ENCODE measurements around the gene MAGI2. TPM values are rescaled to one million over a fixed set of nuclear protein-coding genes. Genes with fewer than 3 reads are reported as not detected.

MAGI2 gene
- total RNA-seq, 1 experiment from 2014 or later = 0.22 TPM

DNA sequence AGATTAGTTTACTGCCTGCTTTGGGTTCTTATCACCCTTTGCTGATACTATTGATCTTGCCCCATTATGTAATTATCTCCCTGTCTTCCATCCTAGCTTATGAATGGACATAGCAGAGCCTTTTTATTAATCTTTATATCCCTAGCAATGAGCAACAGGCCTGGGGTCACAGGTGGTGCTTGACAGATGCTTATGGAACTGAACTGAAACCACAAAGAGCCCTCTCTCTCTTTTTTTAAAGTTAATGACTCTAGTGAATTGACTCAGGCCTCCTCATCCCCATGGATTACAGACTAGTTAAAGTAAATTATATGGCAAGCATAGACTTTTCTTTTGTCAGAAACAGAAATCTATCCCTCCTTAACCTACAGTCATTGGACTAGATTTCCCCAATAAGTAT, 1389.7 kb downstream of the MAGI2 start:
- CTCF ChIA-PET = interaction anchor here (1.4 kb wide), 1 partner anchor 24 kb away, joined by 5 read pairs; no protein-coding TSS in a partner anchor
- DNase-seq (ENCODE audit: low read depth, low spot score) = no peak
- no TSS peak for BruUV-seq (replicated peaks)
- H3K27me3 ChIP-seq (ENCODE audit: insufficient read depth, low read length) = peaks cover 16% of the 10 kb centered on the region
- H3K4me3 ChIP-seq (replicated peaks in 1 of 2; ENCODE audit: low read depth in 1 of 2, low read length in 2 of 2) = no peak overlapping the region
- no peaks in the 10 kb centered on the region for H3K9me2 ChIP-seq (ENCODE audit: insufficient read depth)
- H2AFZ ChIP-seq (ENCODE audit: low read depth, low read length, poor library complexity, severe bottlenecking) = no peak overlapping the region
- H3K9ac ChIP-seq (ENCODE audit: low read length) = no peak overlapping the region
- H3K4me2 ChIP-seq (ENCODE audit: low read length) = no peak overlapping the region
- RAD21 ChIA-PET (ENCODE audit: low non-redundant PET in 1 of 2, low total read pairs in 2 of 2, uncharacterized antibody in 2 of 2, unreplicated experiment in 2 of 2) = no interaction called here
- no peak for ATAC-seq
- H3K27ac ChIP-seq (ENCODE audit: low read depth, low read length) = no peak overlapping the region
- no peaks in the 10 kb centered on the region for H3K9me3 ChIP-seq (ENCODE audit: control insufficient read depth in 1 of 2, insufficient read depth in 1 of 2, low read depth in 1 of 2, low read length in 2 of 2)
- no peaks in the 10 kb centered on the region for H3K36me3 ChIP-seq (ENCODE audit: control insufficient read depth in 1 of 2, insufficient read depth in 2 of 2, low read length in 2 of 2)
- H3K4me1 ChIP-seq (ENCODE audit: control insufficient read depth in 1 of 2, insufficient read depth in 2 of 2, low read length in 2 of 2) = no peaks in the 10 kb centered on the region
- no peaks in the 10 kb centered on the region for H4K20me1 ChIP-seq (ENCODE audit: insufficient read depth)
- intact Hi-C loops (cut with micrococcal nuclease) = no loop called here
- H3K79me2 ChIP-seq (ENCODE audit: insufficient read depth, low read length) = no peaks in the 10 kb centered on the region
- POLR2A ChIA-PET = no interaction called here
- TF ChIP-seq JUND (IDR thresholded peaks at IDR 0.05) (no peak), ZNF274 (IDR thresholded peaks at IDR 0.05; ENCODE audit: low read depth, low read length) (no peak), EGR1 (IDR thresholded peaks at IDR 0.05; ENCODE audit: low read depth) (no peak), MAX (IDR thresholded peaks at IDR 0.05) (no peak), EZH2 (IDR thresholded peaks at IDR 0.05) (no peak), SIN3A (IDR thresholded peaks at IDR 0.05; ENCODE audit: low read depth) (no peak), FOSL1 (IDR thresholded peaks at IDR 0.05; ENCODE audit: low read depth) (no peak), YY1 (IDR thresholded peaks at IDR 0.05; ENCODE audit: extremely low read depth, insufficient replicate concordance, low read depth, low read length) (no peak), SP1 (IDR thresholded peaks at IDR 0.05; ENCODE audit: low read depth) (no peak), EZH2phosphoT487 (IDR thresholded peaks at IDR 0.05; ENCODE audit: borderline replicate concordance) (no peak), ELF1 (IDR thresholded peaks at IDR 0.05; ENCODE audit: borderline replicate concordance, low read depth) (no peak), POLR2A (IDR thresholded peaks at IDR 0.05; ENCODE audit: borderline replicate concordance, extremely low read depth, insufficient read depth, insufficient read length) (no peak), ATF3 (IDR thresholded peaks at IDR 0.05) (no peak), CBX3 (IDR thresholded peaks at IDR 0.05; ENCODE audit: low read depth) (no peak), POLR2AphosphoS5 (IDR thresholded peaks at IDR 0.05; ENCODE audit: low read depth, low read length) (no peak)
- TF ChIP-seq, protein P1, sequence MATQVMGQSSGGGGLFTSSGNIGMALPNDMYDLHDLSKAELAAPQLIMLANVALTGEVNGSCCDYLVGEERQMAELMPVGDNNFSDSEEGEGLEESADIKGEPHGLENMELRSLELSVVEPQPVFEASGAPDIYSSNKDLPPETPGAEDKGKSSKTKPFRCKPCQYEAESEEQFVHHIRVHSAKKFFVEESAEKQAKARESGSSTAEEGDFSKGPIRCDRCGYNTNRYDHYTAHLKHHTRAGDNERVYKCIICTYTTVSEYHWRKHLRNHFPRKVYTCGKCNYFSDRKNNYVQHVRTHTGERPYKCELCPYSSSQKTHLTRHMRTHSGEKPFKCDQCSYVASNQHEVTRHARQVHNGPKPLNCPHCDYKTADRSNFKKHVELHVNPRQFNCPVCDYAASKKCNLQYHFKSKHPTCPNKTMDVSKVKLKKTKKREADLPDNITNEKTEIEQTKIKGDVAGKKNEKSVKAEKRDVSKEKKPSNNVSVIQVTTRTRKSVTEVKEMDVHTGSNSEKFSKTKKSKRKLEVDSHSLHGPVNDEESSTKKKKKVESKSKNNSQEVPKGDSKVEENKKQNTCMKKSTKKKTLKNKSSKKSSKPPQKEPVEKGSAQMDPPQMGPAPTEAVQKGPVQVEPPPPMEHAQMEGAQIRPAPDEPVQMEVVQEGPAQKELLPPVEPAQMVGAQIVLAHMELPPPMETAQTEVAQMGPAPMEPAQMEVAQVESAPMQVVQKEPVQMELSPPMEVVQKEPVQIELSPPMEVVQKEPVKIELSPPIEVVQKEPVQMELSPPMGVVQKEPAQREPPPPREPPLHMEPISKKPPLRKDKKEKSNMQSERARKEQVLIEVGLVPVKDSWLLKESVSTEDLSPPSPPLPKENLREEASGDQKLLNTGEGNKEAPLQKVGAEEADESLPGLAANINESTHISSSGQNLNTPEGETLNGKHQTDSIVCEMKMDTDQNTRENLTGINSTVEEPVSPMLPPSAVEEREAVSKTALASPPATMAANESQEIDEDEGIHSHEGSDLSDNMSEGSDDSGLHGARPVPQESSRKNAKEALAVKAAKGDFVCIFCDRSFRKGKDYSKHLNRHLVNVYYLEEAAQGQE (IDR thresholded peaks at IDR 0.05; ENCODE audit: low read depth) = no peak
